PFSK-1 (cell line): ENCODE results near the gene HMMR.

Experiments
- FOXP2 ChIP-seq: optimal IDR thresholded peaks from 2 replicates; pipeline ENCODE3; 2011; ENCODE audit warnings: borderline replicate concordance, control low read depth, inconsistent platforms; ENCODE audit not compliant: insufficient read depth; ENCODE audit errors: extremely low read length, extremely low read depth
- POLR2AphosphoS5 ChIP-seq: IDR thresholded peaks from 2 replicates; pipeline ENCODE4 v1.6.1; 2012; ENCODE audit warnings: low read depth, mild to moderate bottlenecking, control low read depth, low read length, moderate library complexity
- TAF1 ChIP-seq: IDR thresholded peaks from 2 replicates; pipeline ENCODE4 v1.6.1; 2012; ENCODE audit warnings: low read length, control low read depth, borderline replicate concordance; ENCODE audit not compliant: insufficient read depth

DNA sequence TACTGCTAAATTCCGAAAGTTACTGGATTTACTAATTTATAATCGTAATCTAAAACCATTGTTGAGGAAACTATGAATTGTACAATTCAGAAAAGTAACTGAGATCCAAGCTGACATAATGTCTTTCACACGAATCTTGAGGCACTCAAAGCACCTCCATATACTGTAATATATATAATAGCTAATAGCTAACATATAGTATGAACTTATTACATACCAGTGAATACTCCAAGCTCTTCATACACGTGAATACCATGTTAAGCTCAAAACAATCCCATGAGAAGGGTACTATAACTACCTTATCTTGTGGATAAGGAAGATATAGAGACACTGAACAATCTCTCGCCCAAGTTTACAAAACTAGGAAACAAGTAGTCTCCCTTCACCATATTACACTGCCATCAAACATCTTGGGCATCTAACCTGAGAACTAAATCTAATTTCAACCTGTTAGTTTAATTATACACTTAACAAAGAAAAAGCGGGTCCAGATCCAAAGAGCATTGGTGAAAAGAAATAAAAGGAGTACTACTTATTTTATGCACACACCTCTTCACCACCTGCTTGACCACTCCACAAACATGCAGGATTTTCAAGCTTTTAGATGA lies 1.6 kb upstream of the HMMR start:
- no peak for TF ChIP-seq TAF1
- TF ChIP-seq POLR2AphosphoS5: no peak
- no peak for TF ChIP-seq FOXP2
